GM12874 (cell line): ENCODE data around the gene AAMP.

ENCODE experiments used
- TF ChIP-seq, protein P1 (sequence below): IDR thresholded peaks from 2 replicates; pipeline ENCODE4 v1.5.1; 2011; ENCODE audit warnings: low read depth, mild to moderate bottlenecking, control low read depth, low read length, moderate library complexity; ENCODE audit not compliant: insufficient read depth

Gene AAMP

DNA sequence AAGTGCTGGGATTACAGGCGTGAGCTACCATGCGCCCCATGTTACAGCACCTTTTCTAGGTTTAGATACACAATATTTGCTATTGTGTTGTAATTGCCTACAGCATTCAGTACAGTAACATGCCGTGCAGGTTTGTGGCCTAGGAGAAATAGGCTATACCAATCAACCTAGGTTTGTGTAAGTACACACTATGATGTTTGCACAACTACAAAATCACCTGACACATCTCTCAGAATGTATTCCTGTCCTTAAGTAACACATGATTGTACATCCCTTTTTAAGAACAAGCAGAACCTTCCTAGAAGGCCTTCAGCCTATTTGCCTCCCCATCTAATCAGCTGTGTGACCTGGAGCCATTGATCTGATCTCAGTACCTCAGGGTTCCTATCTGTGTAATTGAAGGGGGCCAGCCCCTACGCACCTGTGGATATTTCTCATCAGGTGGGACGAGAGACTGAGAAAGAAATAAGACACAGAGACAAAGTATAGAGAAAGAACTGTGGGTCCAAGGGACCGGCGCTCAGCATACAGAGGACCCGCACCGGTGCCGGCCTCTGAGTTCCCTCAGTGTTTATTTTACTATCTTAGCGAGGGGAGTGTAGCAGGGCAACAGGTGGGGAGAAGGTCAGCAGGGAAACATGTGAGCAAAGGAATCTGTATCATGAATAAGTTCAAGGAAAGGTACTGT, 41.1 kb upstream of the AAMP start:
- TF ChIP-seq, protein P1, sequence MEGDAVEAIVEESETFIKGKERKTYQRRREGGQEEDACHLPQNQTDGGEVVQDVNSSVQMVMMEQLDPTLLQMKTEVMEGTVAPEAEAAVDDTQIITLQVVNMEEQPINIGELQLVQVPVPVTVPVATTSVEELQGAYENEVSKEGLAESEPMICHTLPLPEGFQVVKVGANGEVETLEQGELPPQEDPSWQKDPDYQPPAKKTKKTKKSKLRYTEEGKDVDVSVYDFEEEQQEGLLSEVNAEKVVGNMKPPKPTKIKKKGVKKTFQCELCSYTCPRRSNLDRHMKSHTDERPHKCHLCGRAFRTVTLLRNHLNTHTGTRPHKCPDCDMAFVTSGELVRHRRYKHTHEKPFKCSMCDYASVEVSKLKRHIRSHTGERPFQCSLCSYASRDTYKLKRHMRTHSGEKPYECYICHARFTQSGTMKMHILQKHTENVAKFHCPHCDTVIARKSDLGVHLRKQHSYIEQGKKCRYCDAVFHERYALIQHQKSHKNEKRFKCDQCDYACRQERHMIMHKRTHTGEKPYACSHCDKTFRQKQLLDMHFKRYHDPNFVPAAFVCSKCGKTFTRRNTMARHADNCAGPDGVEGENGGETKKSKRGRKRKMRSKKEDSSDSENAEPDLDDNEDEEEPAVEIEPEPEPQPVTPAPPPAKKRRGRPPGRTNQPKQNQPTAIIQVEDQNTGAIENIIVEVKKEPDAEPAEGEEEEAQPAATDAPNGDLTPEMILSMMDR = no peak

DNA sequence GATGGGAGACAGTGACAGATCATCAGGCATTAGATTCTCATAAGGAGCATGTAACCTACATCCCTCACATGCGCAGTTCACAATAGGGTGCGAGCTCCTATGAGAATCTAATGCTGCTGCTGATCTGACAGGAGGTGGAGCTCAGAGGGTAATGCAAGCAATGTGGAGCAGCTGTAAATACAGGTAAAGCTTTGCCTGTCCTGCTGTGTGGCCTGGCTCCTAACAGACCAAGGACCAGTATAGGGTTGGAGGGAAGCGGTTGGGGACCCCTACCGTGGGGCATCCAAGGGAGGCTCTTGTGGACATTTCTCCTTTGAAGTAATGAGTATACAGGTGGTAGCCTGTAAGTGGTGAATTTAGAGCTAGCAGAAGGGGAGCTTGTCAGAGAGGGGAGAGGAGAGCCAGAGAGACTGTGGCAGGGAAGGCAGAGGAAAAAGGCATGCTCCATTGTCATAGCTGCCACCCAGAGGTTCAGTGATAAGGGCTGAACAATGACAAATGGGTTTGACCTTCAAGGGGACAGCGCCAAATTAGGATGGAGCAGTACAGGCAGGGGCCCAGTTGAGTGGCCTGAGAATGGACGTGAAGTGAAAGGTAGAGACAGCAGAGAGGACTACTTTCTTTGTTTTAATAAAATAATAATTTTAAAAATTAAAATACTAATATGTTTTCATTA, 37.6 kb upstream of the AAMP start:
- TF ChIP-seq, protein P1 = no peak

DNA sequence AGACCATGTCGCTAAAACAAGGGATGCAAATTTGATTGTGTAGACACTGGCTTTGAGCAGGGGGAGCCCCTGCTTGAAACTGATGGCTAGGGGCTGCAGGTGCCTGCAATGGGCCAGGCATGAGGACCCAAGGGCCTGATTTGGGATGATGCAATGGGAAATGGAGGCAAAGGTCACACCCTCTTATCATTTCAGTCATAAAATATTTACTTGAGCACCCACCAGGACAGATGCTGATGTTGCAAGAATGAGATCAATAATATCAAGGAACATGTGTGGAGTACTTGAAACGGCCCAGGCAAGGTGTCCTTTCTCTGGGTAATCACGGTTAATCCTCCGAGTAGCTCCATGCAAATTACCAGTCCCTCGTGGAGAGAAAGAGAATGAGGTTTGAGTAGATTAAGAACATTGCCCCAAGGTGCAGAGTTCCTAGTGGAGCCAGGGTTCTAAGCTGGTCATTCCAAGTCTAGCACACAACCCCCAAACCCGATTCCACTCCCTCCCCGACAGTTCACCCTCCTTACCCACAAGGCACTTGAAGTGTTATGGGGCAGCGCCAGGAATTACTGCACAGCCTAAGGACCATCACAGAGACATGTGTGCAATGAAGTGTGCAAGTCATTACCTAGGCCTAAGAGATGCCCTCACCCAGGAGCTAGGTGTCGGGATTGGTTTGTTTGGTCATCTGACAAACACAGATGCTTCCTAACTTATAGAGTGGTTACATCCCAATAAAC, 36.4 kb upstream of the AAMP start:
- TF ChIP-seq, protein P1 = no peak

DNA sequence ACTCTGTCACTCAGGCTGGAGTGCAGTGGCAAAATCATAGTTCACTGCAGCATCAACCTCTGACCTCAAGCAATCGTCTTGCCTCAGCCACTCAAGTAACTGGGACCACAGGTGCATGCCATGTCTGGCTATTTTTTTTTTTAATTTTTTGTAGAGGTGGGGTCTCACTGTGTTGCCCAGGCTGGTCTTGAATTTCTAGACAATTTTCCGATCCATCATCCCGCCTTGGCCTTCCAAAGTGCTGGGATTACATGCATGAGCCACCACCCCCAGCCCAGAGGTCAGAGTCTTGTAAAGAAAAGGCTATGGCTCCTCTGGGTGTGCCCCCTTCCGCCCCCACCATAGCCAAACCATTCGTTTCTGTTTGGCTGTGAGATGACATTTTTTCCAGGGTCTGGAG, 35.4 kb upstream of the AAMP start:
- TF ChIP-seq, protein P1 = no peak

DNA sequence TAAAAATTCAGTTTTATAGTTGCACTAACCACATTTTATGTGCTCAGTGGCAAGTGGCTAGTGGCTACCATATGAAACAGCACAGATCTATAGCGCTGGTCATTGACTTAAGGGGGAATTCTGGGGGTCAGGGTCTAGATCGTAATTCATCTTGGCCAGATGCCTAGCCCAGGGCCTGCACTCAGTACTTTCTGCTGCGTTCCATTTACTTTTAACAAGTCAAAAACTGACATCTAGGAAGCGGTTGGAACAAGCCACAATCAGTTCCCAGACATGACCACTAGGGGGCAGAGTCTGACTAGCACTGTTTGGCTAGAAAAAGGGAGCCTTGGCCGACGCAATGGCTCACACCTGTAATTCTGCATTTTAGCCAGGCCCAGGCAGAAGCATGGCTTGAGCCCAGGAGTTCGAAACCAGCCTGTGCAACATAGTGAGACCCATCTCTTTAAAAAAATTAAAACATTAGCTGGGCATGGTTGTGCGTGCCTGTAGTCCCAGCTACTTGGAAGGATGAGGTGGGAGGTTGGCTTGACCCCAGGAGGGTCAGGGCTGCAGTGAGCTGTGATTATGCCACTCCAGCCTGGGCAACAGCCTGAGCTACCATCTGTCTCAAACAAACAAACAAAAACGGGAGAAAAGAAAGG, 31.4 kb upstream of the AAMP start:
- TF ChIP-seq, protein P1 = peak; percentile 89

DNA sequence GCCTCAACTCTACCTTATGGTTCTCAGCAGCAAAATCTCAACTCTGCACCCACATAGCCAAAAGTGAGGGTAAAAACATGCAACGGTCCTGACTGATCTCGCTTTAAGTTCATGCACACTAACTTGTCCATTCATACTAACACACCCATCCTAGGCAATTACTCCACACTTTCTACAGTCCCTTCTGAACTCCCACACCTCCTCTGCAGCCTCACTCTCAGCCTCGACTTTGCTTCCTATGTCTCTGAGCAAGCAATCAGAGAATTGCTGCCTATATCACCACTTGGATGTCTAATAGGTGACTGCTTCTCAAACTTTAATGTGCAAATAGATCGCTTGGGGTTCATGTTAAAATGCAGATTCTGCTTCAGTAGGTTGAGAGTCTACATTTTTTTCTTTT, 30.2 kb upstream of the AAMP start:
- TF ChIP-seq, protein P1 = no peak

DNA sequence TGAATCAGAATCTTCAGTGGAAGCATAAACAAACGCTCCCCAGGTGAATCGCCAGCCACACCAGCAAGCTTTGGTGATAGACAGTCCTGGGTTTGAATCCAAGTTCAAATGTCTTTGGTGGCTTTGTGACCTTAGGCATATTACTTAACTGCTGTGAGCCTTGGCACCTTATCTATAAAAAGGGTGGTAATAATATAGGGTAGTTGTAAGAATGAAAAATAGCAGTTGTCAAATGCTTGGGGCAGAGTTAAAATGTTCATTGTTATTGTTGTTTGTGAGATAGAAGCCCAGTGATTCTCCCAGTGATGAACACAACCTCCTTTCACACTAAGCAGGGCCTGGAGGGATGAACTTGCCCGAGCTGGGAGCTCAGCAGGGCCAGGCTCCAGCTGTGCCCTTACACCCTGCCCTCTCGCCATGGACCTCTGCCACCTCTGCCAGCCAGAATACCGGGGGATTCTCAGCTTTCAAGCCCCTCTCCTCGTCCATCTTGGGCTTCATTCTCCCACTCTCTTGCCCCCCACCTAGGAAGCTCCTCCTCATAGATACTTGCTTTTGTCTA, 28.5 kb upstream of the AAMP start:
- TF ChIP-seq, protein P1 = no peak
